ENCODE measurements around the gene EML6. TPM values are rescaled to one million over a fixed set of nuclear protein-coding genes. Genes with fewer than 3 reads are reported as not detected.

EML6 gene
- polyA plus RNA-seq, 1 donor: 26.8 TPM

DNA sequence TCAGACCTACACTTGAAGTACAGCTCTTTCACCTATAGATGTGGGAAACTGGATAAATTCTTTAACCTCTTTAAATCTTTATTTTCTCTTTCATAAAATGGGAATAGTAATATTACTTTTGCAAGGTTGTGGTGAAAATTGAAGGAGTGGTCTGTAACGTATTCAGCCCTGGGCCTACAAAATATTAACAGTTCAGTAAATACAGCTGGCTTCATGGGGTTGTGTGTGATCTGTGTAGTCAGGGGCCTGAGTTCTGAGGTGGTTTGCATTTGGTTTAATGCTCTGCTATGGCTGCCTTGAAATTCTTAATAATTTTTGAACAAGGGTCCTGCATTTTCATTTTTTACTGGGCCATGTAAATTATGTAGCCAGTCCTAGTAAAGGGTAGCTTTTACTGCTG is 16.8 kb upstream of the EML6 start:
- no peak for DNase-seq (ENCODE audit: low read depth)

DNA sequence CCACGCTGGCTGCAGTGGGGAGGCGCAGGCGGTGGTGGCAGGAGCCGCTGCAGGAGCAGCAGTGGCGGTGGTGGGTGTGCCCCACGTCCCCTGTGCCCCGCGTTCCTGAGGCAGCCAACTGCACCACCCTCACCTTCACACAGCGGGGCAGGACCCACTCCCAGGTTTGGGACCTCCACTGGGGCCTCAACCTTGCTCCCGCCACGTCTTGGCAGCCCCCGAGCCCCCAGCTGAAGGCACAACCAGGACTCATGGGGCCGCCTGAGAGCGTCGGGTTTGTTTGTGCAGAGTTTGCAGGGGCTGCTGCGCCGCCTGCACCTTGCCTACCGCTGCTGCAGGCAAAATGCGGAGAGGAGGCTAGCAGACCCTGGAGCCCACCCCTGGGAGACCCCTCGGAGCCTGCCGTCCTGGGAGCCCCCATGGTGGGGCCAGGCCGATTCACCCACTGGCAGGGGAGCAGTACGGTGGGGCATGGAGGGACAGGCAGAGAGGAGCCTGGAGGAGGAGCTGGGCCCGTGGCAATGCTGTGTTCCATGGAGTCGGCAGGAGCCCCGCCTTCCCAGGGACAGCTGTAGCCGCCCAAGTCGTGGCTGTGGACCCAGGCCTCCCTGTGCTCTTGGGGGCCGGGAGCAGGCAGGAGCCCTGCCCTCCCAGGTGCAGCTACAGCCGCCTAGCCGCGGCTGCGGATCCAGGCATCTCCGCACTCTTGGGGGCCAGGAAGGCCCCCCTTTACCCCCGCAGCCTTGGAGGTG is 14.7 kb upstream of the EML6 start:
- DNase-seq (ENCODE audit: low read depth): no peak

DNA sequence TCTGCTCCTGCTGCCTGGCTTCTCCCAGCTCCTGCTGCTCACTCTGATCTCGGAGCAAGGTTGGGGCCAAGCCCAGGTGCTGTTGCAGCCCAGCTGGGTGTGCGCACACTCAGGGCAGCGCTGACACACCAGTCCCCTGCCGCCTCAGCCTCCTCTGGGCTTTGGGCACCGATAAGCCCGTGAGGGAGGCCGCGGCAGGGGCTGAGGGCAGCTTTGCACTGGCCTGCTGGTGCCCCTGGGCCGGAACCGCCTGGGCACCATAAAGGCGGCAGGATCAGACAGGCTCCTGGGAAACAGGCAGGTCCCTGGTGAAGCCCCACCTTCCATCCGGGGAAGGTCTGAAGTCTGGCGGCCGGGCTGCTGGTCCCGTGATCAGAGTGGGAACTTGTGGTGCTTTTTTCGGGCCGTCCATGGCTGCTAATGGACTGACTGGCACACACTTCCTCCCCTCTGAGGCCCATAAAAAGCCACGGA is 14.1 kb upstream of the EML6 start:
- no peak for DNase-seq (ENCODE audit: low read depth)

DNA sequence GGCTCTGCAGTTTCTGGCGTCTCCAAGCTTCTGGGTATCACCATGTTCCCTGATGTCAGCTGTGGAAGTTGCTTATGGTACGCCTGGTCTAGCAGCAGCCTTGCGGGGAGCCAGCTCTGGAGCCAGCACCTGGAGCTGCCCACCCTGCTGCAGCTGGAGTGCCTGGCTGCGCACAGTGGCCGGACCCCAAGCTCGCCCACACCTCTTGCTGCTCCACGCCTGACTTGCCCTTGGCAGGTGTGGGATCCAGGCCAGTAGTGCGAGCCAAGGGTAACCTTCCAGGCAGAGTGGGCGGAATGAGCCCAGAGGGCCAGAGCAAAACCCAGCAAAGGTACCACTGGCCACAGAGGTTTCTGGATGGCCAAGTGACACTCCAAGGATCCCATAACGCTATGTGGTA is 13.2 kb upstream of the EML6 start:
- no peak for DNase-seq (ENCODE audit: low read depth)

DNA sequence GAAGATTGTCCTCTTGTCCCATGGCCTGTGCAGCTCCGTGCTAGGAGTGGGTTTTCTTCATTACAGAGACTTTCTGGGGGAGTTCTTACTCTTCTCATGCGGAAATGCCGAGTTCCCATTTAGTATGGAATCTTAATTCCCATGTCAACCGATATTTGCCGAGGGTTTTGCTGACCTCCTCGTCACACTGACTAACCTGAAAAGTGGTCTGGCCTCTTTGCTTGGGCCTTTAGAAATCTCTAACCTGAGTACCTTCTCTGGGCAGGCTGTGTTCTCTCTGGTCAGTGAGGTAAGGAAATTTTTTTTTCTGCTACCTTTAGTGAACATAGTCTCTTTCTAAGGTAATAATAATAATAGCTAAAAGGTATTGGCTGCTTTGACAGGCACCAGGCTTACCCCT is 10.9 kb upstream of the EML6 start:
- no peak for DNase-seq (ENCODE audit: low read depth)

DNA sequence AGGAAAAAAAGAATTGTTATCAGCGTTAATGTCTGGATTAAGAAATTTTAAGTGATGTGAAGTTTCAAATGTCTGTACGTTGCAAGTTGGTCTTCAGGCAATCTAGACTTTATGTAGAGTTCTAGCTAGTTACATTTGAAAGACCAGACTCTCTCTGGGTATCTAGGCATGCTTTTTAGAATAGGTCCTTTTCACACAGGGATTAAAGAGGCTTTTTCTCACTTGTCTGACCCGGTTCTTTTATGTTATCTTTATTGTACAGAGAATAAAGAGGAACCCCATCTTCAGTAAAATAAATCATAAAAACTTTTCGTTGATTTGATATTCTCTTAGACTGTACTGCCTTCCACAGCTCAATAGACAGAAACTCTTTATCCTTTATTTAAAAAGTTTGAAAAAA is 8.5 kb upstream of the EML6 start:
- DNase-seq (ENCODE audit: low read depth): no peak

DNA sequence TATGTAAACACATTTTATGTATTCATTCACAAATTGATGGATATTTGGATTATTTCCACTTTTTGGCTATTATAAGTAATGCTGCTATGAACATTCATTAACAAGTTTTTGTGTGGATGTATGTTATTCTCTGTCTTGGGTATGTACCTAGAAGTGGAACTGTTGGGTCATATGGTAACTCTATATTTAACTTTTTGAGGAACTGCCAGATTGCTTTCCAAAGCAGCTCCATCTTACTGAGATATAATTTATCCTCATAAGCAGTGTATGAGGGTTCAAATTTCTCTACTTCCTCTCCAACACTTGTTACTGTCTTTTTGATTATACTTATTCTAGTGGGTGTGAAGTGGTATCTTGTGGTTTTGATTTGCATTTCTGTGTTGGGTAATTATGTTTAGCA is 7.1 kb upstream of the EML6 start:
- DNase-seq (ENCODE audit: low read depth): no peak

DNA sequence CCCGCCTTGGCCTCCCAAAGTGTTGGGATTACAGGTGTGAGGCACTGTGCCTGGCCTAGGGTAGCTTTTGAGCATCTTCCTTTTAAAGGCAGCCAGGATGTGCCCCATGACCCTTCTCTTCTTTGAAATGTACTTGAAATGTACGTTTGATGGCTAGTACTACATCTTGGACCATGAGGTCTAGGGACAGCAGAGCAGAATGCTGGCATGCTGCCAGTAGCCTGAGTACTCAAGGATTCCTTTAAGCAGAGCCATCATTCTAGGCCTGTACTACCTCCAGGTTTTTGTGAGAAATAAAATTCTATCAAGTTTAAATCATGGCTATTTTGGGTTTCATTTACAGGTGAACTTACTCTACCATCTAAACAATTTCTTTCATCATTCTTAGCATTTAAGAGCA is 2.9 kb upstream of the EML6 start:
- no peak for DNase-seq (ENCODE audit: low read depth)

DNA sequence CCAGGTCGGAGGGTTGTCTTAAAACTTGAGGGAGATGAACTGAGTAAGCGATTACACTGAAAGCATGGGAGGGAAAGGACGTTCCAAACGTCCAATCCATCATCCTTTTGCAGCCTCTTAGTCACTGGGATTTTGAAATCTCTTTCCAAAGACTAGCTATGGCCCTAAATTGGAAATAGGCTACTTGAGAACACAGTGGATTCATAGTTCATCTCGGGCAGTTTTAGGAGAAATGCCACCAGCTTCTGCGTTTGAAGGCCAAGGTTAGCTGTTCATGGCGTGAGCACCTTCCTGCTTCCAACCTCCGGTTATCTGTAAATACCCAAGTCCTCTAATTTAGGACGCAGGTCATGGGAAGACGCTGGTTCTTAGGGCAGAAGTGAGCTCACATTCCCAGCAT is 821 bp upstream of the EML6 start:
- no peak for DNase-seq (ENCODE audit: low read depth)

DNA sequence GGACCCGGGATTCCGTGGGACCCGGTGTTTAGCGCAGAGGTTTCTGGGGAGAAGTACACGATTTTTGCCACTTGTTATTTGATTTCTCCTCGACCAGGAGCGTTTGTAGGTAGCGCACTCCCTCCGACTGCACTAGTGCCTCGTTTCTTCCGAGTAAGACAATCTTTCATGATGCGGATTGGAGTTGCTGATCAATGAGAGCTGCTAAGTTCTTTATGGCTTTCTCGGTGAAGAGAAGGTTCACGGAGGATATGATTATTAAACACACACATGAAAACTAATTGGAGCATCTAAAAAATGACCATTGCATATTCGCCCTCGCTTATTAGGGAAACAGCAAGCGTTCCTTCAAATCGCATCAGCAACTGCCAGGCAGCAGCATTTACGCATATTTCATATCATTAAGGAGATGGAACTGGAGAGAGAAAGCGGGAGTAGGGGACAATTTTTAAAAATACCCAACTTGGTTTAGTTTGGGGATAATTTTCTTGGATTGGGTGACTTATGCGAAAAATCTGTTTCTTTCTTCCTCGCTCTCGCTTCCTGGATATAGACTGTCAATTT is 616 bp downstream of the EML6 start:
- DNase-seq (ENCODE audit: low read depth): no peak

DNA sequence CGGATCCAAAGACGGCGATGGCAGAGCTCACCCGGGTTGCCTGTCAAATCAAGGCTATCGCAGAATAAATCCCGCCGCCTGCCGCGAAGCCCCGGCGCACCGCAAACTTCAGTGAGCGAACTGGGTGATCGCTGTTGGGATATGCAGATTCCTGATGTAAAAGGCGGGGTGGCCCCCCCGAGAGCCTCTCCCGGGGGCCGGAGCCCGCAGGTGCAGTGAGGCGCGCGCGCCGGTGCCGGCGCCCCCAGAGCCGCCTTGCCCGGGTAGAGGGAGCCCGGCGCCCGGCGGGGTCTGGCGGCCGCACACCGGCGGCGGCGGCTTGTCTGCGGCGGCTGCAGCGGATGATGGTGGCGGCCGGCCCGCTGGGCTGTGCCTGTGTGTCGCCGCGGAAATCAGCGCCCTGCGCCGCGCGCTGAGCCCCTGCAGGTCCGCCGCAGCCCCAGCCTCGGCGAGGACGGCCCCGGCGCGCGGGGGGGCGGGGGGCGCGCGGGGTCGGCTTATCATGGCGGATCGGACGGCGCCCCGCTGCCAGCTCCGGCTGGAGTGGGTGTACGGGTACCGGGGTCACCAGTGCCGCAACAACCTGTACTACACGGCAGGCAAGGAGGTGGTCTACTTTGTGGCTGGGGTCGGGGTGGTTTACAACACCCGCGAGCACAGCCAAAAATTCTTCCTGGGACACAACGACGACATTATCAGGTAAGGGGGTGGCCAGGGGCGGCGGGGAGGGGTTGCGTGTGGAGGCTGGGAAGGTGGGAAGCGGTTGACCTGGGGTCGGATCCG is 1.3 kb downstream of the EML6 start:
- no peak for DNase-seq (ENCODE audit: low read depth)

DNA sequence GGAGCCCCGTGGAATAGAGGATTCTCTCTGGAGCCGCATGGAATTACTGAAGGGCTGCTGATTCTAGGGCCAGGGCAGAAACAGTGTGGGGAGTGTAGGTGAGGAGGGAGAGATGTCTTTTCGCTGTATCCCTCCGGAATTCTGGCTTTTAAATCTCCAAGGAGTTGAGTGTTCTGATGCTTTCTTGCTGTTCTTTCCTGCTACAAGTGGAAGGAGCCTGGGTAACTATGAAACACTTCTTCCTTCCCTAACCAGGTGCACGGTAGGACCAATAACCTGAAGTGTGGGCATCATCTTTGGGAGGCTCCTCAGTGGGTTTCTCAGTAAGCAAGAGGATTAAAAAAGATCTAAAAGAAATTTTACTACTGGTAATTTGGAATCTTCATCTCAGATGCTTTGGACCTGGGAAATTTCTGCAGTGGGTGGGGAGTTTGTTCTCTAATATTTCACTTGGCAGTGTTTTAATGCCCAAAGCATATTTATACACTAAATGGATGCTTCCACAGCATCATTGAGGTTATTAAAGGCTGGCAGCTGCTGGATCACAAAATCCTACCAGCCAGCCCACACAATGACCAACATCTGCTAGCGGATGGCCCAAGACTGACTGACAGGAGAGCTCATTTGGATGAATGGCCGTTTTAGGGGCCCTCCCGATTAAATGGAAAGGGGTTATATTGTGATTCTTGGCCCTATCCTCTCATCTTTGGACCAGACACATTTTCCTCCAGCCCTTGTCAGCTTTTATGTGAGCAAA is 2.1 kb downstream of the EML6 start:
- DNase-seq (ENCODE audit: low read depth): no peak

DNA sequence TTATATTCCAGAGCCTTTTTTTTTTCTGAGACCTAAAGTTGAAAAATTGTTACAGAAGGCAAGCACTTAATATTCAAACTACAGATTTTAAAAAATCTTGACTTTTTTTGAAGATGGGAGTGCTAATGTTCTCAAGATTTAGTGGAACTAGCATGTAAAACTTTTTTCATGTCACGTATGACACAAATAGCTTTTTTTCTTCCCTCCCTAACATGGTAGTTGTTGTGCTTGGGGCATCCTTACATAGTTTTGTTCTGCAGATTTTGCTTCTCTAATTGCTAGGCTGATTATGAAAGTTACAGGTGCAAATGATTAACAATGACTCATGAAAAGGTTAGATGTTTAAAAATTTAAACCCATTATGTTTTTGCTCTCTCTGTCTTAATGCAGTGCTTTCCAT is 3.0 kb downstream of the EML6 start:
- no peak for DNase-seq (ENCODE audit: low read depth)

DNA sequence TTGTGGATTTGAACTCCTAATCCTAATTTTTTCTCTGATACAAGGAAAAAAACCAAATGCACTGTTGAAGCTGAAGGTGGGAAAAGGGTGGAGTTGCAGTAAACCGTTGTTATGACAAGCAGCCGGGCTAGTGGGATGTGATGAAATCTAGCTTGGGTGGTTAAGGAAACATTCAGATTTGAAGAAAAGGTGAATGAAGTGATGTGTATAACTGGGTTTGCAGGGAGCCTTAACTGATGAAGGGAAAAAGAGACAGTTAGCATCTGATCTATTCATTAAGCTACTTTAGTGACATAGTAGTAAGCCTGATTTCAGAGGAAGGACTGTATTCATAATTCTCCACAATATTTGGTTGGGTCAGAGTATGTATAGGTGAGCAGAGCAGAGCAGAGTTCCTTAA is 3.5 kb downstream of the EML6 start:
- no peak for DNase-seq (ENCODE audit: low read depth)

DNA sequence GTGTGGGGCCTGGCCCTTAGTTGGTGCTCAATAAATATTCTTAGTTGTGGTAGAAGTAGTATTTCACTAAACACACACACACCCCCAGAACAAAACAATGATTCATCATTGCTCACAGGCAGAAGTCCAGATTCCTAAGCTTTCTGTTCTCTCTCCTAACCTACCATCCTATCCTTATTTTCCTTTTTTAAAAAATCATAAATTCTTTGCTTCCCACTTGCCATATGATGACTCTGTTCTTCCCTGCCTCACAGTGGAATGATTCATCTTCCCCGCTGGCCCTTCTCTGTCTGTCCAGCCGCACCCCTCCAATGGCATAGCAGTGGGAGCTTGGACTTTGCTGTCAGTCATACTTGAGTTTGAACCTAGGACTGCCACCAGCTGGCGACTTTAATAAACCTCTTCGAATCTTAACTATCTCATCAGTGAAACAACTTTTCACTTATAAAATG is 5.2 kb downstream of the EML6 start:
- no peak for DNase-seq (ENCODE audit: low read depth)

DNA sequence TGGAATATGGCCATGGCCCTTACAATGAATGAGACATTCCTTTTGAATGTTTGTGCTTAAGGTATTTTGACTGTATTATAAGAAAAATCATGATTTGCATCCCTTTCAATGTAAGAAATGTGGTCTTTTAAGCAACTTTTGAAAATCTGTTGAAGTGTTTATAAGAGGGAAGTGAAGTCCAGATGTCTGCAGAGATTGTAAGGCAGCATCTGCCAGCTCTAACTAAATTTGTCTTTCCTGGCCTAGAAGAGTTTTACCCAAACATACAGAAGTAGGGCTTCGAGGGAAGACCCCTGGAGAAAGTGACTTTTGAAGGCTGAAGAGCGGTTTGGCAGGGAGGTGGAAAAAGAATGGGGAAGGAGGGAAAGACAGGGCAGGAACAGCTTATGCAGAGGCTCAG is 12.2 kb downstream of the EML6 start:
- no peak for DNase-seq (ENCODE audit: low read depth)

DNA sequence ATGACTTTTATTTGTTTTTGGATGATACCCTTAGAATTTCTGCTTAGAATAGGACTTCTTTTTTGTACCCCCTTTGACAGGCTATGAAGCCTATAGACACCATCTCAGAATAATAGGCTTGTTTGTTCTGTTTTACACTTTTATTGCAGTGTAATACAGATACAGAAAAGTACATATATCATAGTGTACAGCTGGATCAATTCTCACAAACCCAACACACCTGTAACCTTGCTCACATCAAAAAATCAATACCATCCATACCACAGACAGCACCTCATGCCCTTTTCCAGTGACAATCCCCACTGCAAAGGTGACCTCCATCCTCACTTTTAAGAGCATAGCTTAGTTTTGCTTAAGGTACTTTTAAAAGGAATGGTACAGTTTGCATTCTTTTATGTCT is 14.8 kb downstream of the EML6 start:
- no peak for DNase-seq (ENCODE audit: low read depth)

DNA sequence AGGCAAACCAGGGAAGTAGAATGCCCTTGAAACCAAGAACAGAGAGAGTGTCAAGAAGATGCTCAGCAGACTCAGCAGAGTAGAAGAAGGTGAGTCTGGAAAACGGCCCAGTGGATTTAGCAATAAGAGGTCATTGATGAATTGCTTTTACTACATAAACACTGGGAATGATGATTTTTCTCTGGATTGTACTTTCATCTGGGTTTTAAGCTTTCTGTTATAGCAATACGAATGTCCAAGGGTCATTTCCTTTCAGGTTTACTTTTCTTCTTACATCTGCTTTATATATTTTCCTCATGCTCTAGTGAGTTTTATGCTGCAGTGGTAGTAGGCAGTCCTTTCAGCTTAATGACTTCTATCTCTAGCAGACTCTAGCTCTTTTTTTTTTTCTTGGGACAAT is 16.9 kb downstream of the EML6 start:
- no peak for DNase-seq (ENCODE audit: low read depth)

DNA sequence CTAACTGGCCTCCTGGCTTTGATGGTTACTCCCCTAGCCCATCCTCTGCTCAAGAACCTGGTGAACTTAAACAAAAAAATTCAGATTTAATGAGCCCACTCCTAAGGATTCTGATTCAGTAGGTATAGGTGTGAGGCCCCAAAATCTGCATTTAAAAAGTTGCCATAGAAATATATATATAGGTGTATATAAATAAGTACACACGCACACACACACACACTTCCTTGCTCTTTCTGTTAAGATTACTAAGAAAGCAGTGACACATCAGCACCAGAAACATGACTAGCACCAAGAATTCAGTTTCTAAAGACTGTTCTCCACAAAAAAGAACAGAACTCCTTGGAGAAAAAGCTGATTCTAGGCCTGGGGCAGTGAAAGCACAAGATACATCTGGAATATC is 17.8 kb downstream of the EML6 start:
- DNase-seq (ENCODE audit: low read depth): no peak

DNA sequence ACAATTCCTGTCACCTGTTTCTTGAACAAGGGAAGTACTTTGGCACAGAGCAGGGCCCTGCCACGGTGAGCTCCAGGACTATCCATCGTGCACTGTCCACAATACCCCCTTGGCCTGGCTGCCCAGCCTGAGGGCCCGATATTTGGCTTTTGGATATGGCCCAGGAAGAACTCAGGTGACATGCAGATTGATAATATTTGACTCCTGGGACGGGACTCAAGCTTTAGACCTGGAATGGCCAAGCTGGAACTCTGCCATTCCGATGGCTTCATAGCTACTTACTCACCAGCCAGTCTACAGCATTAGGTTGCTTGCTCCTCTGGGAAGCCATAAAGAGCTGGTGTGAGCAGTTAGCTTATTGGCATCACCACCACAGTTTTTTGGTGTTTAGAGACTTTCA is 26.6 kb downstream of the EML6 start:
- no peak for DNase-seq (ENCODE audit: low read depth)

DNA sequence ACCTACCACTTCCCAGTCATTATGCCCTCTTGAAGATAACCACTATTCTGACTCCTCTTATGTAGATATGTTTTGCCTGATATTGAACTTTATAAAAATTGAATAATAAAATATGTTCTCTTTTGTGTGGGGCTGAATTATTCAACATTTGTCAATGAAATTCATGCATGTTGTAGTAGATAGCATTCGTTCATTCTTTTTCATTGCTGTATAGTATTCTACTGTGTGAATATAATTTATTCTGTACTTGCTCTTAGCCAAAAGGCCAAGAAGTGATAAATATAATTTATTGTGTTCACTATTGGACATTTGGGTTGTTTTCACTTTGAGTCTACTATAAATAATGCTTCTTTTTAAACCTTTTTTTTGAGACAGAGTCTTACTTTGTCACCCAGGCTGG is 29.0 kb downstream of the EML6 start:
- no peak for DNase-seq (ENCODE audit: low read depth)

DNA sequence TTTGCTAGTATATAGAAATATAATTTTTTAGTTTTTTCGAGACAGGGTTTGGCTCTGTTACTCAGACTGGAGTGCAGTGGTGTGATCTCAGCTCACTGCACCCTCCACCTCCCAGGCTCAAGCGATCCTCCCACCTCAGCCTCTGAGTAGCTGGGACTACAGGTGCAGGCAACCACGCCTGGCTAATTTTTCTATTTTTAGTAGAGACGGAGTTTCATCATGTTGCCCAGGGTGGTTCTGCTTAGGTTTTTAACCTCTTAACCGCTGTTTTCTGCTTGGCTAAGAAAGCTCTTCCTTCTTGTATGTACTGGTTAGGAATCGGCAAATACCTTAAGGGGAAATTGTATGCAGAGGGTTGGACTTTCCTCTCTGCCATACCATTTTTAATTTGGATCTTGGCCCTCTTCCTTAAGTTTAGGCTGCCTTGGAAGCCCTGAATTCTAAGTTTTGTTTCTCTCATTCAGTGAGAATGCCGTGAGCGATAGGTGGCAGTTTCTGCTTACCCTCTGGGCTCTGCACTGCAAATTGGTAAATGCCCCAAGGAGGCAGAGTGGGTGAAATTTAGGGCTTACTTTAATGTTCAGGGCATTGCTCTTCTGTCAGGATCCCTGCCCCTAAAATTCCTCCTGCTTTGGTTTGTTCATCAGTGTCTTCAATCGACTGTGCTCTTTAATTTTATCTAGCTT is 32.3 kb downstream of the EML6 start:
- DNase-seq (ENCODE audit: low read depth): no peak

All from forelimb muscle (tissue), 1 donor.